HAP-1 (cell line): ENCODE data around the gene ADGRL3.

Source experiments
- DNase-seq, 2 experiments: peaks; one replicate each; pipeline ENCODE4 v3.0.0-alpha.2; 2016 to 2020; ENCODE audit warnings: low spot score in 2 of 2
- H3K27me3 ChIP-seq: fragments of 250-450 bp; sonication (Bioruptor Pico); 2 replicates; pipeline ENCODE4 v1.5.1; 2020; ENCODE audit warnings: low read depth, mild to moderate bottlenecking, moderate library complexity
- H3K36me3 ChIP-seq: fragments of 250-450 bp; sonication (Bioruptor Pico); replicated peaks from 2 replicates; pipeline ENCODE4 v1.5.1; 2020; ENCODE audit warnings: mild to moderate bottlenecking
- H3K4me1 ChIP-seq: fragments of 250-450 bp; sonication (Bioruptor Pico); 2 replicates; pipeline ENCODE4 v1.5.1; 2020; ENCODE audit warnings: mild to moderate bottlenecking
- H3K4me3 ChIP-seq: fragments of 250-450 bp; sonication (Bioruptor Pico); 2 replicates; pipeline ENCODE4 v1.5.1; 2020; ENCODE audit warnings: mild to moderate bottlenecking, moderate library complexity
- H3K9me3 ChIP-seq: fragments of 250-450 bp; sonication (Bioruptor Pico); 2 replicates; pipeline ENCODE4 v1.5.1; 2020; ENCODE audit warnings: mild to moderate bottlenecking, moderate library complexity
- in situ Hi-C: fragments of 300-500 bp; cut with MboI; formaldehyde crosslinking; loops from 3 replicates; pipeline ENCODE4 v1.14.3; 2020; ENCODE audit warnings: low sequenced_read_pairs, inconsistent platforms, mixed read lengths

ADGRL3 gene

GRCh38 chr4:61913619-61914018 is 713.5 kb downstream of the ADGRL3 start:
- peak in 1 of 2 experiments; percentile 29 for DNase-seq

GRCh38 chr4:61915501-61915900 is 715.4 kb downstream of the ADGRL3 start:
- H3K27me3 ChIP-seq: no peaks in the 10 kb centered on the region
- DNase-seq: peak in 1 of 2 experiments; percentile 76
- no peaks in the 10 kb centered on the region for H3K36me3 ChIP-seq
- H3K4me3 ChIP-seq: no peak overlapping the region
- H3K4me1 ChIP-seq: peaks cover 44% of the 10 kb centered on the region
- no peaks in the 10 kb centered on the region for H3K9me3 ChIP-seq
- in situ Hi-C loops: no loop called here

More at GRCh38 chr4:61913619-61914018, 713.5 kb downstream of the ADGRL3 start:
- peaks cover 50% of the 10 kb centered on the region for H3K4me1 ChIP-seq
- H3K27me3 ChIP-seq: no peaks in the 10 kb centered on the region
- in situ Hi-C loops: no loop called here
- H3K4me3 ChIP-seq: no peak overlapping the region
- no peaks in the 10 kb centered on the region for H3K36me3 ChIP-seq
- no peaks in the 10 kb centered on the region for H3K9me3 ChIP-seq

- Histone ChIP-seq H3K27me3 (no peaks in the 10 kb centered on the region), H3K4me1 (peaks cover 36% of the 10 kb centered on the region), H3K4me3 (no peak overlapping the region), H3K9me3 (no peaks in the 10 kb centered on the region), H3K36me3 (no peaks in the 10 kb centered on the region)
- in situ Hi-C loops: no loop called here
- DNase-seq: no peak
These were observed 718.4 kb downstream of the ADGRL3 start for GRCh38 chr4:61918507-61918906.

GRCh38 chr4:61918987-61919386 is 718.9 kb downstream of the ADGRL3 start:
- no peaks in the 10 kb centered on the region for H3K36me3 ChIP-seq
- in situ Hi-C loops: no loop called here
- peaks cover 35% of the 10 kb centered on the region for H3K4me1 ChIP-seq
- H3K27me3 ChIP-seq: no peaks in the 10 kb centered on the region
- no peaks in the 10 kb centered on the region for H3K9me3 ChIP-seq
- no peak for DNase-seq
- no peak overlapping the region for H3K4me3 ChIP-seq

- Histone ChIP-seq H3K4me1 (peaks cover 29% of the 10 kb centered on the region), H3K27me3 (no peaks in the 10 kb centered on the region), H3K4me3 (no peak overlapping the region), H3K9me3 (no peaks in the 10 kb centered on the region), H3K36me3 (no peaks in the 10 kb centered on the region)
- no peak for DNase-seq
- in situ Hi-C loops: no loop called here
These were observed 719.4 kb downstream of the ADGRL3 start for GRCh38 chr4:61919561-61919960.

GRCh38 chr4:61921920-61922319 is 721.8 kb downstream of the ADGRL3 start:
- DNase-seq: no peak
- Histone ChIP-seq H3K27me3 (no peaks in the 10 kb centered on the region), H3K36me3 (no peaks in the 10 kb centered on the region), H3K9me3 (no peaks in the 10 kb centered on the region), H3K4me1 (peaks cover 16% of the 10 kb centered on the region), H3K4me3 (no peak overlapping the region)
- in situ Hi-C loops: no loop called here

- no peaks in the 10 kb centered on the region for H3K9me3 ChIP-seq
- no peaks in the 10 kb centered on the region for H3K36me3 ChIP-seq
- no peaks in the 10 kb centered on the region for H3K27me3 ChIP-seq
- DNase-seq: no peak
- in situ Hi-C loops: no loop called here
- no peak overlapping the region for H3K4me3 ChIP-seq
- peaks cover 16% of the 10 kb centered on the region for H3K4me1 ChIP-seq
These were observed 722.6 kb downstream of the ADGRL3 start for GRCh38 chr4:61922766-61923165.

GRCh38 chr4:61923179-61923578 is 723.1 kb downstream of the ADGRL3 start:
- peaks cover 16% of the 10 kb centered on the region for H3K4me1 ChIP-seq
- in situ Hi-C loops: no loop called here
- no peak overlapping the region for H3K4me3 ChIP-seq
- H3K9me3 ChIP-seq: no peaks in the 10 kb centered on the region
- no peaks in the 10 kb centered on the region for H3K36me3 ChIP-seq
- no peaks in the 10 kb centered on the region for H3K27me3 ChIP-seq
- DNase-seq: peak in 1 of 2 experiments; percentile 28

GRCh38 chr4:61924131-61924530 is 724.0 kb downstream of the ADGRL3 start:
- Histone ChIP-seq H3K27me3 (no peaks in the 10 kb centered on the region), H3K4me3 (no peak overlapping the region), H3K9me3 (no peaks in the 10 kb centered on the region), H3K36me3 (no peaks in the 10 kb centered on the region), H3K4me1 (peaks cover 16% of the 10 kb centered on the region)
- in situ Hi-C loops: no loop called here
- DNase-seq: no peak

- Histone ChIP-seq H3K27me3 (no peaks in the 10 kb centered on the region), H3K36me3 (no peaks in the 10 kb centered on the region), H3K9me3 (no peaks in the 10 kb centered on the region), H3K4me1 (no peaks in the 10 kb centered on the region), H3K4me3 (no peak overlapping the region)
- DNase-seq: no peak
- in situ Hi-C loops: no loop called here
These were observed 733.4 kb downstream of the ADGRL3 start for GRCh38 chr4:61933527-61933926.

GRCh38 chr4:61934198-61934597 is 734.1 kb downstream of the ADGRL3 start:
- in situ Hi-C loops: no loop called here
- H3K4me1 ChIP-seq: no peaks in the 10 kb centered on the region
- no peaks in the 10 kb centered on the region for H3K9me3 ChIP-seq
- DNase-seq: no peak
- H3K27me3 ChIP-seq: no peaks in the 10 kb centered on the region
- H3K4me3 ChIP-seq: no peak overlapping the region
- no peaks in the 10 kb centered on the region for H3K36me3 ChIP-seq

- H3K36me3 ChIP-seq: no peaks in the 10 kb centered on the region
- DNase-seq: no peak
- in situ Hi-C loops: no loop called here
- H3K9me3 ChIP-seq: no peaks in the 10 kb centered on the region
- H3K4me1 ChIP-seq: no peaks in the 10 kb centered on the region
- no peak overlapping the region for H3K4me3 ChIP-seq
- no peaks in the 10 kb centered on the region for H3K27me3 ChIP-seq
These were observed 738.2 kb downstream of the ADGRL3 start for GRCh38 chr4:61938250-61938846.

GRCh38 chr4:61950625-61951024 is 750.5 kb downstream of the ADGRL3 start:
- no peak for DNase-seq
- Histone ChIP-seq H3K4me1 (no peaks in the 10 kb centered on the region), H3K9me3 (no peaks in the 10 kb centered on the region; the same call in 1 of the 2 replicates), H3K4me3 (no peak overlapping the region), H3K27me3 (no peaks in the 10 kb centered on the region), H3K36me3 (no peaks in the 10 kb centered on the region)
- in situ Hi-C loops: no loop called here

GRCh38 chr4:61953386-61953785 is 753.3 kb downstream of the ADGRL3 start:
- H3K4me1 ChIP-seq: no peaks in the 10 kb centered on the region

GRCh38 chr4:61958591-61958990 is 758.5 kb downstream of the ADGRL3 start:
- H3K4me1 ChIP-seq: no peaks in the 10 kb centered on the region
- no peaks in the 10 kb centered on the region for H3K36me3 ChIP-seq
- H3K9me3 ChIP-seq: no peaks in the 10 kb centered on the region; the same call in 1 of the 2 replicates
- DNase-seq: no peak
- no peaks in the 10 kb centered on the region for H3K27me3 ChIP-seq
- H3K4me3 ChIP-seq: no peak overlapping the region
- in situ Hi-C loops: no loop called here

More at GRCh38 chr4:61953386-61953785, 753.3 kb downstream of the ADGRL3 start:
- Histone ChIP-seq H3K27me3 (no peaks in the 10 kb centered on the region), H3K4me3 (no peak overlapping the region), H3K9me3 (no peaks in the 10 kb centered on the region; the same call in 1 of the 2 replicates), H3K36me3 (no peaks in the 10 kb centered on the region)
- in situ Hi-C loops: no loop called here
- no peak for DNase-seq
